HepG2 (cell line): Measurements from ENCODE around the gene KCNAB1.

Source experiments
- GATA4 ChIP-seq: sonication (generic); IDR thresholded peaks from 2 replicates; pipeline ENCODE4 v1.6.1; 2016; ENCODE audit warnings: antibody characterized with exemption, low read depth, borderline replicate concordance
- KAT2B ChIP-seq: fragments of 150-350 bp; IDR thresholded peaks from 2 replicates; pipeline ENCODE4 v1.6.1; 2014; ENCODE audit warnings: low read depth, low read length, borderline replicate concordance

- no peak for TF ChIP-seq GATA4
- no peak for TF ChIP-seq KAT2B
Observed at GRCh38 chr3:156373095-156373494, 252.7 kb downstream of the KCNAB1 start.
